Measurements from ENCODE around the gene SALL3.

SALL3 gene

DNA sequence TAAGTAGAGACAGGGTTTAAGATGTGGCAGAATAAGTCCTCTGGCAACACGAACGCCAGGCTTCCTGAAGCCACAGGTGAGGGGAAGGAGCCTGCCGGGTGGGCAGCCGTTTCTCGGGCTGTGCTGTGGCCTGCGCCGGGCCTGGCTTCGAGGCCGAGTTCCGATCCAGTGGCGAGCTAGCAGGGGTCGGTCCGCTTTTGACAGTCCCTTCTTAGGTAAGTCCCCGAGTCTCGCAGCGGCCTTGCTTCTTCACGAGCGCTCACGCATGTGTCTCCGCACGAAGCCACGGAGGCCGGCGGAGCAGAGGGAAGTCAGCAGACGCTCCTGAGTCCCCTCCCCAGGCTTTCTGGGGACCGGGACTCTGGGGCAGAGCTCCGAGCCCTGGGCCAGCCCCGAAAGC lies 26.0 kb downstream of the SALL3 start:
- no peak for DNase-seq (ENCODE audit: low read depth in 2 of 2)

- DNase-seq (ENCODE audit: low read depth in 2 of 2) = no peak
Observed at GRCh38 chr18:79006106-79006795, 26.6 kb downstream of the SALL3 start.

DNA sequence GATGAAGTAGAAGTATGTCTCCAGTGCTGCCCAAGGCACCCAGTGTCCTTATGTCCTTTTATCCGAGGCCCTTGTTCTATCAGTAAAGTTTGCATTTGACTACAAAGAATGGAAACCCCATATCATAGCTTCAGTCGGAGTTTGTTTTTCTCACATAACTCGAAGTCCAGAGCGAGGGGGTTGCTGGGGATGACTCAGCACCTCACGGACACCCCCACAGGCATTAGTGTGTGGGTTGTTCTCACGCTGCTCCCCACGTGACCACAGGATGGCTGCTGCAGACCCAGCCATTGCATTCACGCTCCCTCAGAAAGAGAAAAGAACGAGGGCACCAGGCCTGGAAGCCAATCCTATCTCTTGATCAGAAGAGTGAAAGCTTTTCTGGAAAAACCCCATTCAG lies 27.8 kb downstream of the SALL3 start:
- no peak for DNase-seq (ENCODE audit: low read depth in 2 of 2)

DNA sequence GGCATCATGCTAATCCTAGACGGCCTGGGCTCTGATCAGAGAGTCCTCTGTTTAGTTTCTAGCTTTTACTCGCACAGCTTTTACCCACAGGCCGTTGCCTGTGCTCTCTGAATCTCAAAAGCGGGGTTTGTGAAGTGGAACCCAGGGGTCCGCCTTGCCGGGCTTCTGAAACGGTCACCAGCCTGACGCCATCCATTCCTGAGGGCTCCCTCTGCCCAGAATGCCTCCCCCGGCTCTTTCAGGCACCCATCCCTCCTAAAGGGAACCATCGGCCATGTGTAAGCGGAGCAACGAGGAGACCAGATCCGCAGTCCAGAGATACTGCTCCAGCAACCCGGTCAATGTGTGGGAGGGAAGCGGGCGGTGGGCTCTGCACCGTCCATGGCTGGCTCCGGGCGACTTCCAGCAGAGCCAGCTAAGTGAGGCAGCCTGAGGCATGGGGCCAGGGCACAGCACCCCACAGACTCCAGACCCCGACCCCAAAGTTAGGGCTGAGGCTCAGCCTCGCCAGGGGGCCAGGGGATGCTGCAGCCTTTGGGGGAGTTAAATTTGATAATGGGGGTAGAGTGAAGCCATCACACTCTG lies 28.8 kb downstream of the SALL3 start:
- no peak for DNase-seq (ENCODE audit: low read depth in 2 of 2)

DNA sequence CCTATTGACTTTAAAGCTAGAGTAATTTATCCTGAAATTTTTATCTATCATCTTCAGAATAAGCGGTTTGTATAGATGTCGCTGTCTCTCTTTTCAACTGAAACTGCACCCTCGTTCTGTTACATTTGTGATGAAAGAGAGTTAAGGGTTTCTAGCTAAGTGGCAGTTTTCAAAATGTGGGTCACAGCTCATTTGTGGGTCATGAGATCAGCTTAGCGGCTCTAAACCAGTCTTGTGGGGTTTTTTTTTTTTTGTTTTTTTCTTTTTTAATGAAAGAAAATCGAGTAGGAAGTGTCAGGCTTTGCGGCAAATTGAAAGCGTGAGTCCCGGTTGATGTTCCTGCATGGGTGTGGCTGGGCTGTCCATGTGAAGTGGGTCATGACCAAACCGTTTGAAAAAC lies 31.2 kb downstream of the SALL3 start:
- DNase-seq (ENCODE audit: low read depth in 2 of 2) = no peak

DNA sequence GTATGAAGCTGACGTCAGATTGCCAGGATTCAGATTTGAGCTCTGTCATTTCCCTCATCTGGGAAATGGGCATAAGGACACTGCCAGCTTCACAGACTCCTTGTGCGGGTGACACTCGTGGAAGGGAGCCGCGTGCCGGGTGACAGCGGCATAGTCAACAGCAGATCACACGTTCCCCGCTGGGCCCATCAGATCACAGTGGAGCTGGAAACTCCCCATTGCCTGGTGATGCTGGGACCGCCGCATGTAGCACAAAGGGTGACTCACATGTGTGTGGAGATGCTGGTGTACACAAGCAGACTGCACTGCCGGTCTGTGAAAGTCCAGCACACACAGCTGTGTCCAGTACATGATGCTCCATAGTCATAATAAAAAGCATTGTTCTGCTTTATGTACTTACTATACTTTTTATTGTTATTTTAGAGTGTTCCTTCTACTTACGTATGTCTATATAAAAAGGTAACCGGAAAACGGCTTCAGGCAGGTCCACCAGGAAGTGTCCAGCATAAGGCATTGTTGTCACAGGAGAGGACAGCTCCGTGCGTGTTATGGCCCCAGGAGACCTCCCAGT lies 31.8 kb downstream of the SALL3 start:
- DNase-seq (ENCODE audit: low read depth in 2 of 2) = no peak

GRCh38 chr18:79013869-79014268 lies 34.3 kb downstream of the SALL3 start:
- DNase-seq (ENCODE audit: low read depth in 2 of 2) = no peak

GRCh38 chr18:79018911-79019310 lies 39.3 kb downstream of the SALL3 start:
- DNase-seq (ENCODE audit: low read depth in 2 of 2) = no peak

GRCh38 chr18:79019881-79020280 lies 40.3 kb downstream of the SALL3 start:
- no peak for DNase-seq (ENCODE audit: low read depth in 2 of 2)

GRCh38 chr18:79022603-79023002 lies 43.0 kb downstream of the SALL3 start:
- DNase-seq (ENCODE audit: low read depth in 2 of 2) = no peak

DNA sequence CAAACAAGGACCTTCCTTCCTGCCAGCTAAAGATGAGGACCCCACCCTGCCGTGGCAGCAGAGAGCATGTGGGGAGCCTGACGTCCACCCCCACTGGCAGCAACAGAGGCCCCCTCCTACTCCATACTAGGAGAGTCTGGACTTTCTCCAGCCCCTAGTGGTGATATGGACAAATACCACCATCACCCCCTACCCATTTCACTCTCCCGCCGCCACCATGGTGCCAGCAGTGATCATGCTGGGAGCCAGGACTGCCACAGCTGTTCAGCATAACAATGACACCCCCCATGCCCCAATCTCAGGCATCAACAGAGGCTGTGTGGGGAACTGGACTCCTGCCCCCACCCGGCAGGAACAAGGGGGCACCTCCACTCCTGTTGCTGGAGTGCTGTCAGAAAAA lies 46.9 kb downstream of the SALL3 start:
- no peak for DNase-seq (ENCODE audit: low read depth in 2 of 2)

DNA sequence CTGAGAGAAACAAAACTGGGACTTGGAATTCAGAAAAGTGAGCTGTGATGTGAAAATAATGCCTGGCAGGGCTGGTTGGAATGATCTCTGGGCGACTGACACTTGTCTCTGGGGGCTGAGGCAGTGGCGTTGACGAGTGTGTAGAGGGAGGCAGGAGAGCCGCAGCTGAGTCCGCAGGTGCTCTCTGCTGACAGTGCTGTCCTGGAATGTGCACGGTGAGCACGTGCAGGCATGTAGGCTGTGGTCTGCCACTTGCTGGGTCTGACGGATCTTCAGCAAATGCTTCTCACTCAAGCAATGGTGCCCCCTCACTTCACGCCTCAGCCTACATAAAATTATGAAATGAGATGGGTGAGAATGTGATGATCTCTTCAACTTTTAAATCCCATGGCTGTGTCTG lies 51.1 kb downstream of the SALL3 start:
- DNase-seq (ENCODE audit: low read depth in 2 of 2) = no peak

- no peak for DNase-seq (ENCODE audit: low read depth in 2 of 2)
Observed at GRCh38 chr18:79042276-79042675, 62.7 kb downstream of the SALL3 start.

DNA sequence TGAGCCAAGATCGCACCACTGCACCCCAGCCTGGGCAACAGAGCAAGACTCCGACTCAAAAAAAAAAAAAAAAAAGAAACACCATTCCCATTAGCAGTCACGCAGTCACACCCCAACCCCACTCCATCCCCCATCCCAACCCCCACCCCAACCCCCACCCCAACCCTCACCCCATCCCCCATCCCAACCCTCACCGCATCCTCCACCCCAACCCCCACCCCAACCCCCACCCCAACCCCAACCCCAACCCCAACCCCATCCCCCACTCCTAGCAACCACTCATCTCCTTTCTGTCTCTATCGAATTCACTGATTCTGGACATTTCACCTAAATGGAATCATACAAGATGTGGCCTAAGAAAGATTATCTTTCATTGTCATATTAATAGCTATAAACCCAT lies 63.7 kb downstream of the SALL3 start:
- no peak for DNase-seq (ENCODE audit: low read depth in 2 of 2)

- DNase-seq (ENCODE audit: low read depth in 2 of 2) = no peak
Observed at GRCh38 chr18:79046522-79046921, 66.9 kb downstream of the SALL3 start.

- DNase-seq (ENCODE audit: low read depth in 2 of 2) = no peak
Observed at GRCh38 chr18:79047556-79048244, 68.1 kb downstream of the SALL3 start.

DNA sequence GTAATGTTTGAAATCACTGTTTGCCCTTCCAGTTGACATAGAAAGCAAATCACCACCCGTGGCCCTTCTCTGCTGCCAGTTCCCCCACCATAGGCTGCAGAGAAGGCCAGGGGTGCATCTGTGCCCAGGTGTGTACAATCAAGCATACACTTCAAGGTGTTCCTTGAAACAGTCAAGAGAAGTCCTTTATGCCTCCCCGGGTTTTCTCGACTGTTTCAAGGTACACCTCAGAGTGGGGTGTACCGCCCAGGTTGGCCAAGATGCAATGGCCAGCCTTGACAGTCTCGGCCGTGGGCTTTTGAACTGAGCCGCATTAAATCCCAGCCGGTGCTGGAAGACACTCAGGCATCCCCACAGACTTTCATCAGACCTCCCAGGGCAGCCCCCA lies 68.6 kb downstream of the SALL3 start:
- DNase-seq (ENCODE audit: low read depth in 2 of 2) = no peak

DNA sequence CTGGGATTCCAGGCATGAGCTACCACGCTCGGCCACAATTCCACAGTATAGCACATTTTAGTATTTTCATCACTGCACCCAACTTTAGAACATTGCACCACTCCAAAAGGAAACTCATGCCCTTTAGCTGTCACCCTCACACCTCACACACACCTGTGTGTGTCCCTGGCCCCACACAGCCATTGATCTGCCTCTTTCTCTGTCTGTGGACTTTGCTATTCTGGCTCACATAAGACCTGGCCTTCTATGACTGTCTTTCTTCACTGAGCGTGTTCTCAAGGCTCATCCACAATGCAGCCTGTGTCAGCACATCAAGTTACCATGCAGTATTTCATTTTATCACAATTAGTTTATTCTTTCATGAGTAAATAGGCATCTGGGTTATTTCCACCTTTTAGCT lies 69.9 kb downstream of the SALL3 start:
- no peak for DNase-seq (ENCODE audit: low read depth in 2 of 2)
